ENCODE data around the gene PTPRR. TPM values are rescaled to one million over a fixed set of nuclear protein-coding genes. Genes with fewer than 3 reads are reported as not detected.

PTPRR gene
- total and polyA plus RNA-seq, 2 of the 4 experiments (the other 2 are of a cell fraction), result 0.18 to 0.21 TPM

GRCh38 chr12:70936203-70936813 lies 15.8 kb upstream of the PTPRR start:
- H3K4me1 ChIP-seq (ENCODE audit: control insufficient read depth, insufficient read depth, low read length), result no peaks in the 10 kb centered on the region
- no peak overlapping the region for H2BK20ac ChIP-seq (ENCODE audit: low read depth, low read length)
- DNase-seq, result no peak
- dilution Hi-C loops (cut with HindIII; ENCODE audit: low sequenced_read_pairs, unreplicated experiment) (no loop called here), in situ Hi-C loops (cut with MboI; ENCODE audit: low sequenced_read_pairs) (no loop called here), intact Hi-C loops (cut with micrococcal nuclease) (no loop called here)
- H2AK5ac ChIP-seq (ENCODE audit: low read depth, low read length), result no peak overlapping the region
- ChIA-PET CTCF (no interaction called here), POLR2A (ENCODE audit: unreplicated experiment) (no interaction called here)
- no peak overlapping the region for H3K27ac ChIP-seq (ENCODE audit: insufficient read depth, low read length)
- no peaks in the 10 kb centered on the region for H3K9me1 ChIP-seq (ENCODE audit: insufficient read depth, low read length)
- H4K20me1 ChIP-seq (ENCODE audit: insufficient read depth, low read length), result no peaks in the 10 kb centered on the region
- no peak overlapping the region for H3K9ac ChIP-seq (ENCODE audit: low read depth, low read length)
- no peak overlapping the region for H3K18ac ChIP-seq (ENCODE audit: low read depth, low read length)
- no peak overlapping the region for H2AFZ ChIP-seq (replicated peaks; ENCODE audit: low read length, poor library complexity)
- H2AK9ac ChIP-seq (replicated peaks; ENCODE audit: low read depth, low read length, poor library complexity), result no peak overlapping the region
- H3K4me3 ChIP-seq (ENCODE audit: insufficient read depth, low read depth, low read length), result no peak overlapping the region
- no peak for TF ChIP-seq BHLHE40 (IDR thresholded peaks at IDR 0.05; ENCODE audit: low read depth, low read length)
- TF ChIP-seq CTCF (conservative IDR thresholded peaks at IDR 0.05; ENCODE audit: low read depth, low read length), result no peak
- TF ChIP-seq RFX5 (IDR thresholded peaks at IDR 0.05; ENCODE audit: low read depth, low read length), result no peak
- no peak for TF ChIP-seq MAFK (IDR thresholded peaks at IDR 0.05; ENCODE audit: low read depth, low read length)
- TF ChIP-seq MAZ (IDR thresholded peaks at IDR 0.05; ENCODE audit: borderline replicate concordance, low read depth, low read length), result no peak
- TF ChIP-seq CHD1 (IDR thresholded peaks at IDR 0.05; ENCODE audit: low read depth, low read length), result no peak
- no peak for TF ChIP-seq SMC3 (IDR thresholded peaks at IDR 0.05; ENCODE audit: low read depth, low read length)
- TF ChIP-seq FOS (IDR thresholded peaks at IDR 0.05; ENCODE audit: low read depth, low read length), result no peak
- no peak for TF ChIP-seq ELK1 (IDR thresholded peaks at IDR 0.05; ENCODE audit: borderline replicate concordance, low read depth, low read length)
- no peak for TF ChIP-seq CEBPB (IDR thresholded peaks at IDR 0.05; ENCODE audit: low read depth, low read length)
- no peak for TF ChIP-seq MXI1 (IDR thresholded peaks at IDR 0.05; ENCODE audit: borderline replicate concordance, low read depth, low read length)
- no peak overlapping the region for H3K4me2 ChIP-seq (ENCODE audit: low read depth, low read length)
- WGBS, 2 experiments (ENCODE audit: extremely low coverage in 2 of 2, insufficient read length in 1 of 2), result no CpG with 5 or more reads among the region's 3 CpGs
- H4K91ac ChIP-seq (ENCODE audit: insufficient read depth, low read depth, low read length), result no peak overlapping the region
- H3K4ac ChIP-seq (ENCODE audit: low read depth, low read length), result no peak overlapping the region
- no peaks in the 10 kb centered on the region for H3K9me3 ChIP-seq (ENCODE audit: control insufficient read depth, insufficient read depth, low read length)
- H3K79me1 ChIP-seq (ENCODE audit: low read depth in 1 of 2, low read length in 2 of 2), result no peaks in the 10 kb centered on the region
- H4K8ac ChIP-seq (ENCODE audit: low read depth in 2 of 2, low read length in 2 of 2), result no peak overlapping the region
- H2BK15ac ChIP-seq (ENCODE audit: low read depth, low read length), result no peak overlapping the region
- H2BK5ac ChIP-seq (ENCODE audit: low read depth, low read length, poor library complexity, severe bottlenecking), result no peak overlapping the region
- H4K5ac ChIP-seq (ENCODE audit: low read depth, low read length), result no peak overlapping the region
- no peak overlapping the region for H2BK120ac ChIP-seq (ENCODE audit: low read depth, low read length)
- no peak overlapping the region for H3K23ac ChIP-seq (ENCODE audit: low read depth, low read length)
- ATAC-seq (ENCODE audit: low read depth), result no peak
- BruUV-seq (replicated peaks), result no TSS peak
- H3K56ac ChIP-seq (ENCODE audit: extremely low read depth, insufficient read depth, low read length), result no peak overlapping the region
- H3K36me3 ChIP-seq (ENCODE audit: control insufficient read depth, insufficient read depth, low read length), result no peaks in the 10 kb centered on the region
- no peak overlapping the region for H3K14ac ChIP-seq (replicated peaks; ENCODE audit: low read depth, low read length)
- no peaks in the 10 kb centered on the region for H3K27me3 ChIP-seq (ENCODE audit: control insufficient read depth, insufficient read depth, low read length)

All from IMR-90 (cell line).